Type B pancreatic cell (in vitro differentiated cells): ENCODE results near the gene CRYBA1. TPM values are rescaled to one million over a fixed set of nuclear protein-coding genes. Genes with fewer than 3 reads are reported as not detected.
"Not testable (repeated sequence)": the region's sequence is repeated elsewhere in the genome, so short reads cannot be mapped to it uniquely, and the experiment has no call there.

Experiments used
- DNase-seq: peaks from one replicate; pipeline ENCODE4 v3.0.0; 2021; ENCODE audit warnings: mixed read lengths; ENCODE audit not compliant: unreplicated experiment; ENCODE audit errors: extremely low spot score
- H3K27ac Mint-ChIP-seq: 2 replicates; pipeline ENCODE4 v1.8.0; 2021; ENCODE audit warnings: mild to moderate bottlenecking, mixed read lengths
- H3K27me3 Mint-ChIP-seq: 2 replicates; pipeline ENCODE4 v1.8.0; 2021; ENCODE audit warnings: mixed read lengths
- H3K36me3 Mint-ChIP-seq: 2 replicates; pipeline ENCODE4 v1.8.0; 2021; ENCODE audit warnings: mixed read lengths
- H3K4me1 Mint-ChIP-seq: one replicate; pipeline ENCODE4 v1.8.0; 2021; ENCODE audit warnings: mixed read lengths; ENCODE audit not compliant: unreplicated experiment
- H3K4me3 Mint-ChIP-seq: 2 replicates; pipeline ENCODE4 v1.8.0; 2021; ENCODE audit warnings: mild to moderate bottlenecking, mixed read lengths
- H3K9me3 Mint-ChIP-seq: 2 replicates; pipeline ENCODE4 v1.8.0; 2021; ENCODE audit warnings: mixed read lengths
- CTCF ChIP-seq: fragments of 200-600 bp; sonication (generic); conservative IDR thresholded peaks from 2 replicates; pipeline ENCODE4 v1.5.0; 2021; ENCODE audit warnings: antibody characterized with exemption, mild to moderate bottlenecking
- total RNA-seq: library from RNA; stranded (reverse); gene quantifications from 2 replicates; pipeline ENCODE4 v1.2.1, GENCODE V29; 2021; ENCODE audit warnings: low replicate concordance

The CRYBA1 gene
- total RNA-seq, 1 donor from 2014 or later = 1.4 TPM

GRCh38 chr17:29233301-29233700, 13.4 kb upstream of the CRYBA1 start:
- peaks cover 6% of the 10 kb centered on the region for H3K4me1 Mint-ChIP-seq
- no peaks in the 10 kb centered on the region for H3K9me3 Mint-ChIP-seq
- no peak overlapping the region for H3K27ac Mint-ChIP-seq
- H3K27me3 Mint-ChIP-seq = no peaks in the 10 kb centered on the region
- no peak for TF ChIP-seq CTCF
- DNase-seq = no peak
- no peaks in the 10 kb centered on the region for H3K36me3 Mint-ChIP-seq
- no peak overlapping the region for H3K4me3 Mint-ChIP-seq

GRCh38 chr17:29234972-29235371, 11.7 kb upstream of the CRYBA1 start:
- H3K36me3 Mint-ChIP-seq, H3K9me3 Mint-ChIP-seq, H3K4me1 Mint-ChIP-seq, H3K4me3 Mint-ChIP-seq, H3K27me3 Mint-ChIP-seq, DNase-seq, H3K27ac Mint-ChIP-seq: not testable (repeated sequence)

DNA sequence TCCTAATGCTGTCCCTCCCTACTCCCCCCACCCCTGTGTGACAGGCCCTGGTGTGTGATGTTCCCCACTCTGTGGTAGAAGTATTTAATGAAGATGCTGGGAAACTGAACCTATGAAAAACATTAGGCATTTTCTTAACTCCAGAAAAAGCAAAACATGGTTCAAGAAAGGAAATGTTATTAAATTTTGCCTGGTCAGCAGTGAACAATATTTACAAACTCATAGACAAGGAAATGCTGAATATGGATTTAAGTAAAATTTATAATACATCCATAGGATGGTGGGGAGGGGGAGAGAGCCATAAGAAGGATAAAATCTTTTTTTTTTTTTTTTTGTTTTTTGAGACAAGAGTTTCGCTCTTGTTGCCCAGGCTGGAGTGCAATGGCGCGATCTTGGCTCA, 10.8 kb upstream of the CRYBA1 start:
- H3K9me3 Mint-ChIP-seq = no peaks in the 10 kb centered on the region
- H3K4me1 Mint-ChIP-seq = peaks cover 6% of the 10 kb centered on the region
- H3K27me3 Mint-ChIP-seq = no peaks in the 10 kb centered on the region
- no peak overlapping the region for H3K27ac Mint-ChIP-seq
- no peaks in the 10 kb centered on the region for H3K36me3 Mint-ChIP-seq
- no peak overlapping the region for H3K4me3 Mint-ChIP-seq
- no peak for TF ChIP-seq CTCF
- no peak for DNase-seq

- Mint-ChIP-seq H3K4me1 (peaks cover 9% of the 10 kb centered on the region), H3K4me3 (no peak overlapping the region), H3K36me3 (no peaks in the 10 kb centered on the region), H3K27me3 (no peaks in the 10 kb centered on the region), H3K9me3 (no peaks in the 10 kb centered on the region), H3K27ac (no peak overlapping the region)
- no peak for TF ChIP-seq CTCF
- DNase-seq = no peak
Measured at GRCh38 chr17:29237476-29238132, 9.1 kb upstream of the CRYBA1 start.

DNA sequence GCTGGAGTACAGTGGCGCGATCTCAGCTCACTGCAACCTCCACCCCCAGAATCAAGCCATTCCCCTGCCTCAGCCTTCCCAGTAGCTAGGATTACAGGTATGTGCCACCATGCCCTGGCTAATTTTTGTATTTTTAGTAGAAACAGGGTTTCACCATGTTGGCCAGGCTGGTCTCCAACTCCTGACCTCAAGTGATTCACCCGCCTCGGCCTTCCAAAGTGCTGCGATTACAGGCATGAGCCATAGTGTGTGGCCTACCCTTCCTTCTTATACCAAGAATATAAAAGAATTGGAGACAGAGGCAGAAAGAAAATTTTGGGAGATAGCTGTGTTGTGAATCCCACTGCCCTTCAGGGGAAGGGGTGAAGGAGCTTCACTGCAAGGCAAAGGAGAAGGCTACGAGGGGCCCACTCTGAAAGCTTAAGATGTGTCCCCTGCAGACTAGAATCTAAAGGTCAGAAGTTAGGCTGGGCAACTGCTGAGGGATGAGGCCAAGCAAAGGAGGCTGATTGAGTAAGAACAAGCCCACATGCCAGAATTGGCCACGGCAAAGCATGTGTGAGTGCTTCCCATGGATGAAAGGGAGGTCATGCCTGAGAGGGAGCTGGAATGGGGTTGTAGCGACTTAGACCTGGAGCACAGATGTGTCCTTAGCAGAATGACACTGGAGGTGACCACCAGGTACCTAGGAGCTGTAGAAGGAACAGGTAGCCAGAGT, 8.4 kb upstream of the CRYBA1 start:
- Mint-ChIP-seq H3K27ac (no peak overlapping the region), H3K27me3 (no peaks in the 10 kb centered on the region), H3K4me3 (no peak overlapping the region), H3K4me1 (peaks cover 9% of the 10 kb centered on the region), H3K9me3 (no peaks in the 10 kb centered on the region), H3K36me3 (no peaks in the 10 kb centered on the region)
- no peak for TF ChIP-seq CTCF
- DNase-seq = no peak

GRCh38 chr17:29240477-29240876, 6.2 kb upstream of the CRYBA1 start:
- TF ChIP-seq CTCF = no peak
- H3K27me3 Mint-ChIP-seq = no peaks in the 10 kb centered on the region
- no peaks in the 10 kb centered on the region for H3K9me3 Mint-ChIP-seq
- DNase-seq = no peak
- H3K4me3 Mint-ChIP-seq = no peak overlapping the region
- H3K36me3 Mint-ChIP-seq = no peaks in the 10 kb centered on the region
- peak overlapping the region; percentile 52 for H3K27ac Mint-ChIP-seq
- peaks cover 15% of the 10 kb centered on the region for H3K4me1 Mint-ChIP-seq
